ENCODE results near the gene ZNF837.

DNA sequence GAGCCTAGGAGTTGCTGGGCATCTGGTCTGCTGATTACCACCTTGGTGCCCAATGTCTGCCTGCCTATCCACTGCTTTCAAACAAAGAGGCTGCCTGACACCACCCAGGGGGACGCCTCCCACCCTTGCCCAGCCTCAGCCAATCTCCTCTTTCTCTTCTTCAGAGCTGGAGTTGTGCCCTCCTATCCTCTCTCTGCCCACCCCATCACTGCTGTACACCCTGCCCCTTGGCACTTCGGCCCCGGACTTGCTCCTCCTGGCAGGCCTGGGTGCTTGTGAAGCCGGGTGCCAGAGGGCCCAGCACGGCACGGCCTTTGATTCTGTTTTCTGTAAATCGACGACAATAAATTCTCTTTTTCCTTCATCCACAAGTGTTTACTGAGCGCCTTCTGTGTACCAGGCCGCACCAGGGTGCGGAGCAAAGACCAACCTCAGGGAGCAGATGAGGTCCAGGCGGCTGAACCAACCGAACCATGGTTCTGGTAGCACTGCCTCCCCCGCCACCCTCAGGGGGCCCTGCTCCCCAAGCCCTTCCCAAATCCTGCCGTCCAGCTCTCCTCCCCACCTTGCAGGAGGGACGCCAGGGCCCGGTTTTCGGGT, 19.6 kb upstream of the ZNF837 start:
- TF ChIP-seq, protein P1, sequence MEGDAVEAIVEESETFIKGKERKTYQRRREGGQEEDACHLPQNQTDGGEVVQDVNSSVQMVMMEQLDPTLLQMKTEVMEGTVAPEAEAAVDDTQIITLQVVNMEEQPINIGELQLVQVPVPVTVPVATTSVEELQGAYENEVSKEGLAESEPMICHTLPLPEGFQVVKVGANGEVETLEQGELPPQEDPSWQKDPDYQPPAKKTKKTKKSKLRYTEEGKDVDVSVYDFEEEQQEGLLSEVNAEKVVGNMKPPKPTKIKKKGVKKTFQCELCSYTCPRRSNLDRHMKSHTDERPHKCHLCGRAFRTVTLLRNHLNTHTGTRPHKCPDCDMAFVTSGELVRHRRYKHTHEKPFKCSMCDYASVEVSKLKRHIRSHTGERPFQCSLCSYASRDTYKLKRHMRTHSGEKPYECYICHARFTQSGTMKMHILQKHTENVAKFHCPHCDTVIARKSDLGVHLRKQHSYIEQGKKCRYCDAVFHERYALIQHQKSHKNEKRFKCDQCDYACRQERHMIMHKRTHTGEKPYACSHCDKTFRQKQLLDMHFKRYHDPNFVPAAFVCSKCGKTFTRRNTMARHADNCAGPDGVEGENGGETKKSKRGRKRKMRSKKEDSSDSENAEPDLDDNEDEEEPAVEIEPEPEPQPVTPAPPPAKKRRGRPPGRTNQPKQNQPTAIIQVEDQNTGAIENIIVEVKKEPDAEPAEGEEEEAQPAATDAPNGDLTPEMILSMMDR (IDR thresholded peaks at IDR 0.05; ENCODE audit: low read depth, low read length): no peak
- no peak for TF ChIP-seq EZH2phosphoT487 (IDR thresholded peaks at IDR 0.05; ENCODE audit: low read depth)
